NCI-H510A treated with DMSO at 0.1 percent for 48 hours (cell line): ENCODE measurements around the gene ZNF33A.
"Not testable (repeated sequence)": the region's sequence is repeated elsewhere in the genome, so short reads cannot be mapped to it uniquely, and the experiment has no call there.

Experiments
- DNase-seq: peaks from one replicate; lab custom pipeline; 2025; lab: John Stamatoyannopoulos, UW

The ZNF33A gene

DNA sequence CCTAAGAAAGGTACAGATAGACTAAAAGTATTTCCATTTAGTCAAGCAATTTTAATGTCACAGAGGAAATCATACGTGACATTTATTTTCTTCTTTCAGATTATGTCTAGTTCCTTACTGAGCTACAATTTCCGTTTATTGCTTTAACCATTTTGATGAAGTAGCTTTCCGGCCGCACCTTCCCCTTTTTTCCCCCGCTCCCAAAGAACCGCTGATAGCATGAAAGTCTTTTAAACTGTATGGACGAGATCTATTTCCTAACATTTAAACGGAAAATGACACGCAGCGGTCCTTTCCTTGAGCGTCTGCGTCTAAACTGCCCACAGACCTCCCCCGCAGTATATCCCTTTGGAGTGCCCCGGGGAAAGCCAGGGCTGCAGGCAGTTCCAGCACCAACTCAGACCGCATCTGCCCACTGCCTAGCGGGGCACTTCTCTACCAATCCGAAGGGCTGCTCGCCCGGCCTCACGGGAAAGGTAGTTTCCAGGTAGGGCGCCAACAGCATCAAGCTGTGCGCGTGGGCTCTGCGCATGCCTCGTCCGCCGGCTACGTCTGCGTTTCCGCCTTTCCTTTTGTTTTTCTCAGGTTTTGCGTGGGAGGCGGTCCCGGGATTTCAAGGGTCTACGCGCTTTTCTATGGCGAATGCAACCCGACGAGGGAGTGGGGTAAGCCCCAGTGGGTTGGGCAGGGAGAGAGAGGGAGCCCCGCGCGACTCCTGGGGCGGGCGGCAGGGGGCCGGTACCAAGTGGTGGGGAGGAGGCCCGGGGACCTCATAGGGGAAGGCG, at the start of gene ZNF33A:
ZNF33A (plus strand) TSS at position 557 of the 785 bp plus-strand sequence. CDS start 1,667 bp downstream, outside the sequence.
- DNase-seq: peak; percentile 75

GRCh38 chr10:37965006-37965405, 45.5 kb upstream of the ZNF33A start:
- DNase-seq: no peak

DNA sequence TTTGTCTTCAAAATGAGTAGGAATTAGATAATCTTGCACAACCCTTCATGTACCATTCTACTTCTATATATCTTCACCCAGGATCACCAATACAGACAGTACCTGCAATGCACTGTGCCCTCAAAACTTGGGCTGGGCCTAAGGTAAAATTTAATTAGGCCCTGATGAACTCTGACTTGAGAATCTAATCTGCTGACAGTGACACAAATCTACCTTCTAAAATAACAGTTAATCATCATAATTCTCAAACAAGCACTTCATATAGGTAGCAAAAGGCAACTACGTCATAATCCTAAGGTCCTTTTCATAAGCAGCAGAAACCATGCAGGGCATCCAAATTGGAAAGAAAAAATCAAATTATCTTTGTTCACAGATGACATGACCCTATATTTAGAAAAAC, 38.1 kb upstream of the ZNF33A start:
- DNase-seq: no peak

GRCh38 chr10:37975401-37975991, 35.0 kb upstream of the ZNF33A start:
- DNase-seq: peak; percentile 14

DNA sequence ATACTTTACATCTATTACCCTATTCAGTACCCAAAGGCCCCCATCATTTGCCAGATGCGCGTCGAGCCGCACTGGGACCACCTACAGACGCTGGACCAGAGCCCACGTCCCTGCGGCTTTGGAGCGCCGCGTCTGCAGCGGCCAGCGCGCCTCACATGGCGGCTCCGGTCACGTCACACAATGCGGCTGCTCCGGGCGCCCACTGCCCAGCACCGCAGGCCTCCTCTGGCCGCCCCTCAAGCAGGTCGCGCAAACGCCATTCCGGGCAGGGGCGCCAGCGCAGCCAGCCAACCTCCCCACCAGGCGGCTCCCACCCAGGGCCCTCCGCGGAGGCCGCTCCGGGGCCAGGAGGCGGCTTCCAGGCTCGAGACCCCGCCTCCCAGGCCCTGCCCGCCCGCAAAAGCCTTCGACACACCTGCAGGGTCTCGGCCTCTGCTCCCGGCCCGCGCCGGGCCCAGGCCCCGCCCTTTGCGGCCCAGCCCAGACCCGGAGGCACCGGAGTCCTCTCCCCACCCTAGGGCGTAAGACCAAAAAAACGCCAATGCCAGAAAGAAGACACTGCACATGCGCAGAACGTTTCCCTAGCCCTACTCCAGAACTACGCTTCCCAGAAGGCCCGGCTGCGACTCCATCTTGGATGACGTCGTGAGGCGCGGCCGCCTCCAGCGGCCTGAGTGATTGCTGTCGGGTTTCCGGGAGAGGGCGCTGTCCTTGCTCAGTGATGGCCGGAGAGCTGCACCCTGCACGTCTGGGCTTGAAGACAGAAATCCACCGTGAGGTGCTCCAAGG, 34.2 kb upstream of the ZNF33A start, which contains the start of gene ZNF25:
ZNF25 (minus strand) TSS at position 557 of the 789 bp plus-strand sequence. CDS start 4,925 bp downstream, outside the sequence.
- DNase-seq: peak; percentile 95

GRCh38 chr10:37976880-37977203, 33.6 kb upstream of the ZNF33A start:
- no peak for DNase-seq

DNA sequence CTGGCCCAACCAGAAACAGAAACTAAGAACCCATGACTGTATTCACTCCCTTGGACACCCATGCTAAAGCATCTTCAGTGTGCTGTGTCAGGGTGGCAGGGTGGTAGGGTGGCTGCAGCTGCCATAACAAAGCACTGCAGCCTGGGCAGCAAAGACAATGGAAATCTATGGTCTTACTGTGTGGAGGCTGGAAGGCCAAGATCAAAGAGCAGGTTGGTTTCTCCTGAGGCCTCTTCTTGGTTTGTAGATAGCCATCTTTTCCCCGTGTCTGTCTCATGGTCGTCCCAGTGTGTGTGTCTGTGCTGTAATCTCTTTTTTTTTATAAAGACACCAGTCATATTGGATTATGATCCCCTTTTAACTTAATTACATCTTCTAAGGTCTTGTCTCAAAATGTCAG, 18.8 kb upstream of the ZNF33A start:
- DNase-seq: no peak

DNA sequence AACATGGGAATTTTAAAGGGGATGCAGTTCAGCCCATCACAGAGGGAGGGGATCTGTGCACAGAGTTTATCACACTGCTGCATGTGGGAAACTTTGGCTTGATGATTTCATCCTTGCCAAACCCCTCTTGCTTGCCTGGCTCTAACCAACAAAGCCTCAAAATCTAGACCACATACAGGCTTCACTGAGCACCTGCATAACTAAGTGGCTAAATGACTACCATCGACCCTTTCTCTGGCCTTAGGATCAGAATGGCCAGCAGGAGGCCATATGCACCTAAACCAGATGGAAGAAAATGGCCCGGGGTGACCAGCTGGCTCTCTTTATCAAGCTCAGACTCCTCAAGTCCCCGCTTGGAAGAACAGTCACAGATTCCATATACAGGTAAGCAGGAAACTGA, 18.4 kb upstream of the ZNF33A start:
- no peak for DNase-seq

DNA sequence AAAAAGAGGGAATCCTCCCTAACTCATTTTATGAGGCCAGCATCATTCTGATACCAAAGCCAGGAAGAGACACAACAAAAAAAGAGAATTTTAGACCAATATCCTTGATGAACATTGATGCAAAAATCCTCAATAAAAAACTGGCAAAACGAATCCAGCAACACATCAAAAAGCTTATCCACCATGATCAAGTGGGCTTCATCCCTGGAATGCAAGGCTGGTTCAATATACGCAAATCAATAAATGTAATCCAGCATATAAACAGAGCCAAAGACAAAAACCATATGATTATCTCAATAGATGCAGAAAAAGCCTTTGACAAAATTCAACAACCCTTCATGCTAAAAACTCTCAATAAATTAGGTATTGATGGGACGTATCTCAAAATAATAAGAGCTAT, 11.6 kb upstream of the ZNF33A start:
- DNase-seq: not testable (repeated sequence)

DNA sequence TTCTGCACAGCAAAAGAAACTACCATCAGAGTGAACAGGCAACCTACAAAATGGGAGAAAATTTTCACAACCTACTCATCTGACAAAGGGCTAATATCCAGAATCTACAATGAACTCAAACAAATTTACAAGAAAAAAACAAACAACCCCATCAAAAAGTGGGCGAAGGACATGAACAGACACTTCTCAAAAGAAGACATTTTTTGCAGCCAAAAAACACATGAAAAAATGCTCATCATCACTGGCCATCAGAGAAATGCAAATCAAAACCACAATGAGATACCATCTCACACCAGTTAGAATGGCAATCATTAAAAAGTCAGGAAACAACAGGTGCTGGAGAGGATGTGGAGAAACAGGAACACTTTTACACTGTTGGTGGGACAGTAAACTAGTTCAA, 10.0 kb upstream of the ZNF33A start:
- not testable (repeated sequence) for DNase-seq

DNA sequence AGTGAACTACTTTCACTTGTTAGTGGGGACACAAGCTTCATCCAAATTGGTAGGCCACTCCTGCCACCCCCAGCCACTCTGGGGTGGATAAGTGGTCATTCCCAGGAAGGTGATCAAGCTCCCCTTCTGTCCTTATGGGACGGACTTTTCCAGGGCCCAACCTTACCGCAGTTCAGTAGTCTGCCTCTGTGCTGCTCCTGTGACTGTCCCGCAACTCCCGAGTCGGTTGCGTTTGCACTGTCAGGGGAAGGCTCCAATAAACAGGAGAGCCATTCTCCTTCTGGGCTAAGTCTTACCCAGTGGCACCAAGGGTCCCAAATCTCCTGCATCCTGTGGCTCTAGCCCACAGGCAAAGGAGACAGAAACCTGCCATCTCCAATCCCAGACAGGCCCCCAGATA, 7.4 kb upstream of the ZNF33A start:
- no peak for DNase-seq

- DNase-seq: no peak
Observed at GRCh38 chr10:38003588-38003987, 6.9 kb upstream of the ZNF33A start.

DNA sequence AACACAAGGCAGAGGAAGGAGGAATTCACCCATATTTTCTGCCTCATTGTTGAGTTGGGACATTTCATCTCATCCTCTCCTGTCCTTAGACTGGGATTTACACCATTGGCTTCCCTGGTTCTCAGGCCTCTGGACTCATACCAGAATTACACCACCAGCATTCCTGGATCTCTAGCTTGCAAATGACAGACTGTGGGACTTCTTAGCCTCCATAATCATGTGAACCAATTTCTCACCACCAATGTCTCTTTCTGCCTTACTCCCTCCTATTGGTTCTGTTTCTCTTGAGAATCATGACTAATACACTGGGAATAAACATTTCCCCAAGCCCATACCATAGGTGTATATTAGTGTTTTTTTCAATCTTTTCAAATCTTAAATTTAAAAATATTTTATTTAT, 2.9 kb upstream of the ZNF33A start:
- no peak for DNase-seq

- no peak for DNase-seq
Observed at GRCh38 chr10:38007991-38008390, 2.5 kb upstream of the ZNF33A start.

DNA sequence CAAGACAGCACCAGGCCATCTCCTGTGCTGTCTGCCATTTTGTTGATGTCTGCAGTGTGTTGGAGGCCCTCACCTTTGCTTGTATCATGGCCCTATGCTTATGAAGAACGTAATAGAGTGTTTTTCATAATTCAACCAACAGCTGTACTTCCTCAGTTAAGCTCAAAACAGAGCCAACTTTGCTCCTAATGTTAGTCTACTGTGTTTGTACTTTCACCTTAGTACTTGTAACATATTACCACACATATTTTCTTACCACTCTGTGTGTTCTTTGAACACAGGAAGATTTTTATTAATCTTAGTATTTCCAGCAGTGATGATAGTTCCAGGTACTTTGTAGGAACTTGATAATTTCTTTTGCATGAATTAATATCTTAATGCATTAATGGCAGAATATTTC, 5.9 kb downstream of the ZNF33A start:
- DNase-seq: no peak

- not testable (repeated sequence) for DNase-seq
Observed at GRCh38 chr10:38019124-38019523, 8.6 kb downstream of the ZNF33A start.

DNA sequence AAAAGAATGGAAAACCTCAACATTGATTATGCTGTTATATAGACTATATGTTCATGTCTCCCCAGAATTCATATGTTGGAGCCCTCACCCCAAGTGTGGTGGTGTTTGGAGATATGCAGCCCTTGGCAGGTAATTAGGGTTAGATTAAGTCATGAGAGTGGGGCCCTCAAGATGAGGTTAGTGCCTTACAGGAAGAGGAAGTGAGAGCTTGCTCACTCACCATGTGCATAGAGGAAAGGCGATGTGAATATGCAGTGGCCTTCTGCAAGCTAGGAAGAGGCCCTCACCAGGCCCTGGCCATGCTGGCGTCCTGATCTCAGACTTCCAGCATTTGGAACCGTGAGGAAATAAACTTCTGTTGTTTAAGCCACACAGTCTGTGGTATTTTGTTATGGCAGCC, 14.8 kb downstream of the ZNF33A start:
- DNase-seq: no peak

DNA sequence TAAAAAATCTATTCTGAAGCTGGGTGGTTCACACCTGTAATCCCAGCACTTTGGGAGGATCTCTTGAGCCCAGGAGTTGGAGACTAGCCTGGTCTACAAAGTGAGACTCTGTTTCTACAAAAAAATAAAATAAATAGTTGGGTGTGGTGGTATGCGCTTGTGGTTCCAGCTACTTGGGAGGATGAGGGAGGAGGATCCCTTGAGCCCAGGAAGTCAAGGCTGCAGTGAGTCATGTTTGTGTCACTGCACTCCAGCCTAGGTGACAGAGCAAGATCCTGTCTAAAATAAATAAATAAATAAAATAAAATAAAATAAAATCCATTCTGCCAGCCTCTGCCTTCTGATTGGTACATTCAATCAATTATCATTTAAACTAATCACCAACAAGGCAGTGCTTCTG, 17.5 kb downstream of the ZNF33A start:
- DNase-seq: no peak

GRCh38 chr10:38032886-38033285, 22.4 kb downstream of the ZNF33A start:
- no peak for DNase-seq

- DNase-seq: no peak
Observed at GRCh38 chr10:38038107-38038931, 27.8 kb downstream of the ZNF33A start.

GRCh38 chr10:38038932-38039245, 28.4 kb downstream of the ZNF33A start:
- no peak for DNase-seq

DNA sequence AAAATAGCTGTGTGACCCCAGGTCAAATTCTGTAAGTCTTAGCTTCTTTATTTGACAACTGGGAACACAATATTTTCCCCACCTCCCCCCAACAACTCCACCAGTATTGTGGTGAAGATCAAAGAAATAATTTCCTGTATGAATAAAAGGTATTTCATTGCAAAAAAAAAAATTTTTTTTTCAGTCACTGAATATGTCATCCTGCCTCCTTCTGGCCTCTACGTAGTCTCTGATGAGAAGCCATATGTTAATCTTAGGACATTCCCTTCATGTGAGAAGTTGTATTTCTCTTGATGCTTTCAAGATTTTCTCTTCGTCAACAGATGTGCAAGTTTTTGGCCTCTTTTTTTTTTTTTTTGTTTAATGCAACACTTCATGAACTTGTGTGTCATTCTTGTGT, 33.0 kb downstream of the ZNF33A start:
- no peak for DNase-seq
